ENCODE results near the gene SPATS2.

- no peak for TF ChIP-seq CTCF (IDR thresholded peaks at IDR 0.05; ENCODE audit: insufficient read depth, low read depth, low read length)
- no peak for TF ChIP-seq EZH2 (IDR thresholded peaks at IDR 0.05; ENCODE audit: insufficient read depth, low read length)
These were observed 31.9 kb upstream of the SPATS2 start for GRCh38 chr12:49335118-49335954.
